ENCODE data around the gene WNT16.
"Not testable (repeated sequence)": the region's sequence is repeated elsewhere in the genome, so short reads cannot be mapped to it uniquely, and the experiment has no call there.

Gene WNT16

GRCh38 chr7:121328508-121329190, at the start of gene WNT16:
TSS of gene WNT16 (plus strand) at chr7:121329000. CDS start at chr7:121329293, 293 bp downstream.
- DNase-seq (ENCODE audit: insufficient read length, low spot score) (no peak), FAIRE-seq (no peak)

- no peak for FAIRE-seq
- no peak for DNase-seq (ENCODE audit: insufficient read length, low spot score)
These were observed 49.7 kb upstream of the WNT16 start for GRCh38 chr7:121279060-121279620.

- FAIRE-seq (no peak), DNase-seq (ENCODE audit: insufficient read length, low spot score) (no peak)
These were observed 49.0 kb upstream of the WNT16 start for GRCh38 chr7:121279822-121280221.

GRCh38 chr7:121280656-121281055, 48.1 kb upstream of the WNT16 start:
- FAIRE-seq (no peak), DNase-seq (ENCODE audit: insufficient read length, low spot score) (no peak)

- no peak for DNase-seq (ENCODE audit: insufficient read length, low spot score)
- FAIRE-seq: no peak
These were observed 46.7 kb upstream of the WNT16 start for GRCh38 chr7:121282129-121282528.

- no peak for DNase-seq (ENCODE audit: insufficient read length, low spot score)
- FAIRE-seq: no peak
These were observed 43.6 kb upstream of the WNT16 start for GRCh38 chr7:121285066-121285667.

- no peak for FAIRE-seq
These were observed 42.6 kb upstream of the WNT16 start for GRCh38 chr7:121286186-121286585.

GRCh38 chr7:121286742-121287734, 41.8 kb upstream of the WNT16 start:
- FAIRE-seq: no peak
- DNase-seq (ENCODE audit: insufficient read length, low spot score): no peak

More at GRCh38 chr7:121286186-121286585, 42.6 kb upstream of the WNT16 start:
- no peak for DNase-seq (ENCODE audit: insufficient read length, low spot score)

- DNase-seq (ENCODE audit: insufficient read length, low spot score) (peak; percentile 13), FAIRE-seq (no peak)
These were observed 39.9 kb upstream of the WNT16 start for GRCh38 chr7:121288894-121289293.

GRCh38 chr7:121289930-121290329, 38.9 kb upstream of the WNT16 start:
- FAIRE-seq; DNase-seq (ENCODE audit: insufficient read length, low spot score): not testable (repeated sequence)

GRCh38 chr7:121294448-121294992, 34.3 kb upstream of the WNT16 start:
- no peak for FAIRE-seq
- no peak for DNase-seq (ENCODE audit: insufficient read length, low spot score)

GRCh38 chr7:121297843-121298242, 31.0 kb upstream of the WNT16 start:
- FAIRE-seq: no peak
- no peak for DNase-seq (ENCODE audit: insufficient read length, low spot score)

- FAIRE-seq (no peak), DNase-seq (ENCODE audit: insufficient read length, low spot score) (no peak)
These were observed 30.0 kb upstream of the WNT16 start for GRCh38 chr7:121298831-121299239.

GRCh38 chr7:121300685-121301420, 27.9 kb upstream of the WNT16 start:
- DNase-seq (ENCODE audit: insufficient read length, low spot score): no peak
- no peak for FAIRE-seq

GRCh38 chr7:121301446-121302213, 27.2 kb upstream of the WNT16 start:
- FAIRE-seq: no peak
- DNase-seq (ENCODE audit: insufficient read length, low spot score): no peak

- no peak for DNase-seq (ENCODE audit: insufficient read length, low spot score)
- no peak for FAIRE-seq
These were observed 26.5 kb upstream of the WNT16 start for GRCh38 chr7:121302214-121302745.

GRCh38 chr7:121303422-121304101, 25.2 kb upstream of the WNT16 start:
- DNase-seq (ENCODE audit: insufficient read length, low spot score): no peak
- no peak for FAIRE-seq

GRCh38 chr7:121304102-121304658, 24.6 kb upstream of the WNT16 start:
- FAIRE-seq (no peak), DNase-seq (ENCODE audit: insufficient read length, low spot score) (no peak)

All from HTR-8/SVneo (cell line).